GM23248 (cell line): ENCODE measurements around the gene VPS4A. TPM values are rescaled to one million over a fixed set of nuclear protein-coding genes. Genes with fewer than 3 reads are reported as not detected.

Experiments used
- DNase-seq: peaks from one replicate; pipeline ENCODE4 v3.0.0-alpha.2; 2015
- H2AFZ ChIP-seq: fragments of 200-600 bp; sonication (generic); 2 replicates; pipeline ENCODE4 v1.6.1; 2016; ENCODE audit warnings: antibody characterized with exemption
- H3F3A ChIP-seq: fragments of 200-600 bp; sonication (generic); 2 replicates; pipeline ENCODE4 v1.6.1; 2016; ENCODE audit warnings: mild to moderate bottlenecking, antibody characterized with exemption, mixed run types; ENCODE audit not compliant: insufficient read depth
- H3K27ac ChIP-seq: fragments of 200-600 bp; sonication (generic); 2 replicates; pipeline ENCODE4 v1.5.1; 2016; ENCODE audit warnings: mild to moderate bottlenecking
- H3K27me3 ChIP-seq: fragments of 200-600 bp; sonication (generic); replicated peaks from 2 replicates; pipeline ENCODE4 v1.6.1; 2016; ENCODE audit warnings: mild to moderate bottlenecking; ENCODE audit not compliant: insufficient read depth
- H3K36me3 ChIP-seq: fragments of 200-600 bp; sonication (generic); 2 replicates; pipeline ENCODE4 v1.6.1; 2016; ENCODE audit warnings: low read depth, mild to moderate bottlenecking
- H3K4me1 ChIP-seq: fragments of 200-600 bp; sonication (generic); 2 replicates; pipeline ENCODE4 v1.6.1; 2016; ENCODE audit warnings: mild to moderate bottlenecking; ENCODE audit not compliant: insufficient read depth
- H3K4me2 ChIP-seq: fragments of 200-600 bp; sonication (generic); one replicate; pipeline ENCODE4 v1.6.1; 2016; ENCODE audit warnings: mild to moderate bottlenecking; ENCODE audit not compliant: unreplicated experiment
- H3K4me3 ChIP-seq: fragments of 200-600 bp; sonication (generic); 2 replicates; pipeline ENCODE4 v1.5.1; 2016; ENCODE audit warnings: mild to moderate bottlenecking
- H3K79me2 ChIP-seq: fragments of 200-600 bp; sonication (generic); 2 replicates; pipeline ENCODE4 v1.6.1; 2016; ENCODE audit warnings: mild to moderate bottlenecking; ENCODE audit not compliant: insufficient read depth
- H3K9ac ChIP-seq: fragments of 200-600 bp; sonication (generic); 2 replicates; pipeline ENCODE4 v1.6.1; 2016; ENCODE audit warnings: mild to moderate bottlenecking
- H3K9me2 ChIP-seq: fragments of 200-600 bp; sonication (generic); 2 replicates; pipeline ENCODE4 v1.6.1; 2016; ENCODE audit warnings: mixed run types, mild to moderate bottlenecking, moderate library complexity; ENCODE audit not compliant: insufficient read depth
- H3K9me3 ChIP-seq: fragments of 200-600 bp; sonication (generic); one replicate; pipeline ENCODE4 v1.6.1; 2017; ENCODE audit warnings: low read depth
- H4K20me1 ChIP-seq: fragments of 200-600 bp; sonication (generic); 2 replicates; pipeline ENCODE4 v1.6.0; 2016; ENCODE audit not compliant: insufficient read depth
- EZH2 ChIP-seq: fragments of 200-600 bp; sonication (generic); IDR thresholded peaks from 2 replicates; pipeline ENCODE4 v1.6.1; 2018; ENCODE audit warnings: antibody characterized with exemption, mild to moderate bottlenecking; ENCODE audit not compliant: insufficient read depth, poor library complexity, severe bottlenecking
- EZH2phosphoT487 ChIP-seq: fragments of 200-600 bp; sonication (generic); IDR thresholded peaks from 2 replicates; pipeline ENCODE4 v1.6.1; 2018; ENCODE audit warnings: antibody characterized with exemption, moderate library complexity, mild to moderate bottlenecking, low read depth; ENCODE audit not compliant: insufficient read depth
- WGBS, 2 experiments: methylation state at CpG; one replicate each; pipeline ENCODE4 v1.1.6; 2015 to 2017; ENCODE audit warnings: low lambda C conversion rate in 2 of 2, low coverage in 1 of 2; ENCODE audit errors: missing lambda C conversion rate in 2 of 2; 5-methylcytosine and 5-hydroxymethylcytosine counted together
- in situ Hi-C: fragments of 300-500 bp; cut with MboI; formaldehyde crosslinking; loops from 2 replicates; pipeline ENCODE4 v1.15.0; 2020
- polyA plus RNA-seq: library from polyadenylated mRNA; unstranded; fragments of >200 nt; fragmentation: Nextera tagmentation; extraction: Ambion mirVana; gene quantifications from 2 replicates; pipeline ENCODE4 v1.2.1, GENCODE V29; 2016
- total RNA-seq: library from RNA; depleted of rRNA; stranded (reverse); fragments of >200 nt; shearing (Covaris generic); gene quantifications from 2 replicates; pipeline ENCODE4 v1.2.3, GENCODE V29; 2014; rRNA removed

The VPS4A gene
- total and polyA plus RNA-seq, 2 experiments from 2014 or later = 36.5 to 43.8 TPM

DNA sequence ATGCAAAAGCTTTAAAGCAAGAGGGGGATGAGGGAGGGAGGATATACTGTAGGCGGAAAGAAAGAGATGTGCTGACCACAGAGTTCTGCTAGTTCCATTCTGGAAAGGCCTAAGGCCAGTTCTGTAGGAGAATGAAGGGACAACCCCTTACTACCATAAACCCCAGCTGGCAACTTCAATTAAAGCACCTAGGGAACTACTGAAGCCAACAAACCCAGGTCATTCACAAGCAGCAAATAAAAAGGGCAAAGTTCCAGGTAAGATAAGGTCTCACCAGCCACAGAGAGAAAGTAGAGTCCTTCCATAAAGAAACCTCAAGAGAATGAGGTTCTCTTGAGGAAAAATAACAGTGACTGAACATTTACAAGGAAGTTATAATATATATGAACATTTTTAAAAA lies 61.9 kb downstream of the VPS4A start:
- Histone ChIP-seq H3K9me2 (no peaks in the 10 kb centered on the region), H3K4me1 (no peaks in the 10 kb centered on the region), H3K79me2 (peaks cover 59% of the 10 kb centered on the region), H3K4me3 (no peak overlapping the region), H3K27me3 (no peaks in the 10 kb centered on the region), H3K9me3 (no peaks in the 10 kb centered on the region), H4K20me1 (no peaks in the 10 kb centered on the region), H3F3A (0 out of 2 replicates have a peak, but pooled peaks cover 14% of the 10 kb centered on the region), H3K4me2 (no peak overlapping the region), H3K9ac (no peak overlapping the region), H3K36me3 (peaks cover 48% of the 10 kb centered on the region), H3K27ac (no peak overlapping the region), H2AFZ (no peak overlapping the region)
- 93 to 95% methylated on average over 1 of the region's 1 CpG for WGBS, 2 experiments
- in situ Hi-C loops = no loop called here
- no peak for DNase-seq
- TF ChIP-seq EZH2phosphoT487 (no peak), EZH2 (no peak)

Other genes starting within 250 kb of the VPS4A start
- 0.43 TPM in 1 of 2 replicates, not detected in the other for gene HAS3, start 205.7 kb upstream of the VPS4A start, total RNA-seq
- gene HAS3, start 205.7 kb upstream of the VPS4A start, polyA plus RNA-seq = 0.14 TPM in 1 of 2 replicates, not detected in the other
- gene CHTF8, start 178.8 kb upstream of the VPS4A start, total RNA-seq = 58.0 and 69.9 TPM in 2 replicates
- gene CHTF8, start 178.8 kb upstream of the VPS4A start, polyA plus RNA-seq = 56.7 and 57.7 TPM in 2 replicates
- 17.8 and 19.1 TPM in 2 replicates for gene UTP4, start 178.7 kb upstream of the VPS4A start, total RNA-seq
- 54.8 and 55.8 TPM in 2 replicates for gene UTP4, start 178.7 kb upstream of the VPS4A start, polyA plus RNA-seq
- gene SNTB2, start 124.2 kb upstream of the VPS4A start, total RNA-seq = 24.5 and 30.4 TPM in 2 replicates
- gene SNTB2, start 124.2 kb upstream of the VPS4A start, polyA plus RNA-seq = 6.0 and 13.2 TPM in 2 replicates
- gene PDF, start 19.2 kb downstream of the VPS4A start, total RNA-seq = 12.3 and 21.5 TPM in 2 replicates
- gene PDF, start 19.2 kb downstream of the VPS4A start, polyA plus RNA-seq = 18.0 and 20.9 TPM in 2 replicates
- gene COG8, start 28.2 kb downstream of the VPS4A start, total RNA-seq = 52.4 and 65.9 TPM in 2 replicates
- 28.9 and 29.1 TPM in 2 replicates for gene COG8, start 28.2 kb downstream of the VPS4A start, polyA plus RNA-seq
- 16.3 and 24.2 TPM in 2 replicates for gene NIP7, start 28.4 kb downstream of the VPS4A start, total RNA-seq
- gene NIP7, start 28.4 kb downstream of the VPS4A start, polyA plus RNA-seq = 35.1 and 35.6 TPM in 2 replicates
- gene TMED6, start 40.4 kb downstream of the VPS4A start, total RNA-seq = not detected in 2 replicates
- gene TMED6, start 40.4 kb downstream of the VPS4A start, polyA plus RNA-seq = 0.30 and 0.46 TPM in 2 replicates
- gene TERF2, start 74.7 kb downstream of the VPS4A start, total RNA-seq = 11.9 and 22.5 TPM in 2 replicates
- 10.5 and 11.6 TPM in 2 replicates for gene TERF2, start 74.7 kb downstream of the VPS4A start, polyA plus RNA-seq
- gene CYB5B, start 113.3 kb downstream of the VPS4A start, total RNA-seq = 47.1 and 60.8 TPM in 2 replicates
- gene CYB5B, start 113.3 kb downstream of the VPS4A start, polyA plus RNA-seq = 115 and 123 TPM in 2 replicates